Measurements from ENCODE around the gene PHACTR3.

The PHACTR3 gene

DNA sequence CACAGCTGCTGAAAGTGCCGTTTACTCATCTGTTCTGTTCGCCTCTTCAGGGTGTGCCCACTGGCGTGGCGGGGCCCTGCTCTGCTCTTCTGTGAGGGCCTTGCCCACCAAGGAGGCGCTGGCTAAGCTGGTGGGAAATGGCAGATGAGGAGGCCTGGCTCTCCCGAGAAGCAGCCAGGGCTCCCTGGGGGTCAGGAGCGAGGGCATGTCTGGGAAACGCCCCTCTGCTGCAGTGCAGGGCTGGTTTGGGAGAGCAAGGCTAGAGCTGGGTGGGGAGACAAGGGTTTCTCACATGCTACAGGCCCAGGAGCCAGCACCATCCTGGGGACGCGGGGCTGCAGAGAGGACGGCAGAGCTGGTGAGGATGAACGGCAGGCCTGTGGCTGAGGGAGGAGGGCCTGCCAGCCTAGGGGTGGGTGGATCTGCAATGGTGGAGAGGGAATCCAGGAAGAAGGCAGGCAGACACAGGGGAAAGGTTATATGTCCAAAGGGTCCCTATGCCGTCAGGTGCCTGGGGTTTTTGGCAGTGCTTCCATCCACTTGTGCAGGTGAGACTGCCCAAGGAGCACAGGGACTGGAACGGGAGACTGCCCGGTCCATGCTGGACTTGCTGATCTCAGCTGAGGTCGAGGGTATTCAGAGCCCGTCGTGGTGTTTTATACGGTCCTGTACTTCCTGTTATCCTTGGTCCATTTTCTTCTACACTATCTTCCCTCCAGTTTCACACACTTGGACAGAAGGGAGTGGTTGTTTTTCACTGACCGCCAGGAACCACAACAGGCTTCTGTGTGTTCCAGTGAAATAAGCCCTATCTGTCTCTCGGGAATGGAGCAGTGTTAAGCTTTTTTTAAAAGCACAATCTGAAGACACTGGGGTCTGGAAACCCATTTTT is 209.9 kb downstream of the PHACTR3 start:
- no peak for TF ChIP-seq CTCF (IDR thresholded peaks at IDR 0.05; ENCODE audit: extremely low read depth, insufficient read depth, missing control alignments)
- no peak for DNase-seq (ENCODE audit: low spot score)
- in situ Hi-C loops (cut with MboI; ENCODE audit: low pct_unique_long_range_greater_than_20kb, low sequenced_read_pairs, unreplicated experiment): no loop called here

DNA sequence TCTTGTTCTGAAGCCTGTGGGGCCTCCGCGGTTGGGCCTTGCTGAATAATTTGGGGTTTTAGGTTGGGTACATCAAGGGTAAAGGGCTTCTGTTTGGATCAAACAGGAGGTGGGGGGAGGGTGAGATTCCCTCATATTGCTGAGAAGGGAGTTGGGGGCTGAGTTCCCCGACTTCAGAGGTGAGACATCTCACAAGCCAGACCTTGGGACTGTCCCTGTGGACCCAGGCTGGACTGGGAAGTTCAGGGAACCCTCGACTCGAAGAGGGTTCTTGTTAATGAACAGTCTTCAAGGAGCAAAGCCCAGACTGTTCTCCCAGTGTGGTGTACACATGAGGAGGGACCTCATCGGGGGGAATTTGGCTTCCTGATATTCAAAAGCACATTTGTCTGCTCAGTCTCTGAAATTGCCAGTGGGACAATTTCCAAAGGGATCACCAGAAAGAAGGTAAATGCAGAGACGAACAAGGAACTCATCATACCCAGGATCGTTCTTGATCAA is 210.6 kb downstream of the PHACTR3 start:
- in situ Hi-C loops (cut with MboI; ENCODE audit: low pct_unique_long_range_greater_than_20kb, low sequenced_read_pairs, unreplicated experiment): no loop called here
- no peak for TF ChIP-seq CTCF (IDR thresholded peaks at IDR 0.05; ENCODE audit: extremely low read depth, insufficient read depth, missing control alignments)
- no peak for DNase-seq (ENCODE audit: low spot score)

DNA sequence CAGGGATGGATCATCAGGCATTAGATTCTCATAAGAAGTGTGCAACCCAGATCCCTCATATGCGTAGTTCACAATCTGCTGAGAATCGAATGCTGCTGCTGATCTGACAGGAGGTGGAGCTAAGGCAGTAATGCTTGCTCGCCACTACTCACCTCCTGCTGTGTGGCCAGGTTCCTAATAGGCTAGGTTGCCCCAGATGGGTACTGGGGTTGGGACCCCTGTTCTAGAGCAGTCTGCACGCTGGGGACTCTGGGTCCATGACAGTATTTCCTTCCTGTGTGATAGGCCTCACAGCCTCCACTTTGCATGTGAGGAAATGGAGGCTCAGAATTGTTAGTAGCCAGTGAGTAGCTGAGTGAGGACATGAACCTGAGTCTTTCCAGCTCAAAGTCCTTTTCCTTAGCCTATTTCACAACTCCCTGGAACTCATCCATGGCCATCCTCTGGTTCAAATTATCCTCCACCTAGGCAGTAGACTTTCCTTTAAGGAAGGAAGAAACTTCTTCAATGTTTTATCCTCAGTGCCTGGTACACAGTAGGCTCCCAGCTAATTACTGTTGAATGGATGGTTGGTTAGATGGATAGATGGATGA is 211.9 kb downstream of the PHACTR3 start:
- in situ Hi-C loops (cut with MboI; ENCODE audit: low pct_unique_long_range_greater_than_20kb, low sequenced_read_pairs, unreplicated experiment): no loop called here
- DNase-seq (ENCODE audit: low spot score): no peak
- TF ChIP-seq CTCF (IDR thresholded peaks at IDR 0.05; ENCODE audit: extremely low read depth, insufficient read depth, missing control alignments): no peak

DNA sequence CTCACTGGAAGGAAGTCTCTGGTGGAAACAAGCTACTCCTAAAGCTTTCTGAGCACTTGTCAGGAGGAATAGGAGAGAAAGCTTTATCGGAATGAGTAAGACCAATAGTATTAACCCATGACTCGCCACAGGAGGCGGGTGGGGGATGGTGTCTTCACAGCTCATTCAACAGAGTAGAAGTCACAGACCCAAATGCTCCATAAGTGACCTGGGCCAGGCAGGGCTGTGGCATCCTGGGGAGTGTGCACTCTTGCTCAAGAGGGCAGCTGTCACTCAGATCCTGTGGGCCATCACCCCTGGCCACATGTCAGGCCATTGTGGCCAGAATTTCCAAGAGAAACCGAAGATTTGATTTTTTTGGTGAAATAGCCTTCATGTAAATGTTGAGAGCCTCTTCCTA is 213.1 kb downstream of the PHACTR3 start:
- no peak for DNase-seq (ENCODE audit: low spot score)
- no peak for TF ChIP-seq CTCF (IDR thresholded peaks at IDR 0.05; ENCODE audit: extremely low read depth, insufficient read depth, missing control alignments)
- in situ Hi-C loops (cut with MboI; ENCODE audit: low pct_unique_long_range_greater_than_20kb, low sequenced_read_pairs, unreplicated experiment): no loop called here

- no peak for TF ChIP-seq CTCF (IDR thresholded peaks at IDR 0.05; ENCODE audit: extremely low read depth, insufficient read depth, missing control alignments)
- in situ Hi-C loops (cut with MboI; ENCODE audit: low pct_unique_long_range_greater_than_20kb, low sequenced_read_pairs, unreplicated experiment): no loop called here
- no peak for DNase-seq (ENCODE audit: low spot score)
Measured at GRCh38 chr20:59817846-59818615, 213.7 kb downstream of the PHACTR3 start.

DNA sequence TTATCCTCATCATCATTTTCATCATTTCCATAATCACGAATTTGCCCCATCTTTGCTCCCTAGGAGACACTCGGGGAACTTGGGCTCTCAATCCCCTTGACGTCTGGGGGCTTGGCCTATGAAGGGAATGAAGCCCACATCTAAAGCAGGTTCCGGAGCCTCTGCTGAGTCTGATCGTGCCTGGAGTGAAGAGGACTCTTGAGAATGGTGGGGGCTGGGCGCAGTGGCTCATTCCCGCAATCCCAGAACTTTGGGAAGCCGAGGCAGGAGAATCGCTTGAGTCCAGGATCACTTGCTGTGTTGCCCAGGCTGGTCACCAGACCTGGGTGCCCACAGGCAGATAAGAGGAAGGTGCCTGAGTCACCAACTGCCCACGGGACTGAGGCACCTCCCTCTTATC is 214.6 kb downstream of the PHACTR3 start:
- no peak for TF ChIP-seq CTCF (IDR thresholded peaks at IDR 0.05; ENCODE audit: extremely low read depth, insufficient read depth, missing control alignments)
- in situ Hi-C loops (cut with MboI; ENCODE audit: low pct_unique_long_range_greater_than_20kb, low sequenced_read_pairs, unreplicated experiment): no loop called here
- DNase-seq (ENCODE audit: low spot score): no peak

Measured in GM13977 (cell line).